Suprapubic skin (tissue), 4 donors: ENCODE results near the gene NSUN4. TPM values are rescaled to one million over a fixed set of nuclear protein-coding genes. Genes with fewer than 3 reads are reported as not detected.
"Not testable (repeated sequence)": the region's sequence is repeated elsewhere in the genome, so short reads cannot be mapped to it uniquely, and the experiment has no call there.

Experiments used
- DNase-seq, 2 donors: peaks; one replicate each; pipeline ENCODE4 v3.0.0-alpha.2; 2019; ENCODE audit warnings: low spot score in 2 of 2
- H3K27ac ChIP-seq: fragments of 200-600 bp; sonication (generic); one replicate; pipeline ENCODE4 v1.5.1; 2019
- H3K27me3 ChIP-seq: fragments of 200-600 bp; sonication (generic); one replicate; pipeline ENCODE4 v1.5.1; 2019
- H3K36me3 ChIP-seq: fragments of 200-600 bp; sonication (generic); one replicate; pipeline ENCODE4 v1.5.1; 2019
- H3K4me1 ChIP-seq: fragments of 200-600 bp; sonication (generic); one replicate; pipeline ENCODE4 v1.5.1; 2019
- H3K4me3 ChIP-seq: fragments of 200-600 bp; sonication (generic); one replicate; pipeline ENCODE4 v1.5.1; 2019; ENCODE audit warnings: mild to moderate bottlenecking
- H3K9me3 ChIP-seq: fragments of 200-600 bp; sonication (generic); one replicate; pipeline ENCODE4 v1.5.1; 2019
- EP300 ChIP-seq: sonication (generic); formaldehyde crosslinking; IDR thresholded peaks from one replicate; pipeline ENCODE4 v1.6.1; 2017; ENCODE audit warnings: antibody characterized with exemption
- POLR2A ChIP-seq, 2 donors: fragments of 450-650 bp; IDR thresholded peaks; one replicate each; pipeline ENCODE4 v1.6.1; 2017; ENCODE audit warnings: antibody characterized with exemption in 2 of 2, mild to moderate bottlenecking in 2 of 2, moderate library complexity in 2 of 2
- POLR2AphosphoS5 ChIP-seq, 3 donors: sonication (generic); formaldehyde crosslinking; IDR thresholded peaks; one replicate each; pipeline ENCODE4 v1.6.1; 2017; ENCODE audit warnings: antibody characterized with exemption in 3 of 3
- WGBS: methylation state at CpG from one replicate; pipeline ENCODE4 v1.1.5; 2018; 5-methylcytosine and 5-hydroxymethylcytosine counted together
- total RNA-seq, 4 donors: library from RNA; depleted of rRNA; stranded (reverse); fragments of >200 nt; gene quantifications; one replicate each; pipeline ENCODE4 v1.1.0, GENCODE V29; 2016
- TF ChIP-seq, protein P1 (sequence below), 2 donors: fragments of 200-600 bp in 1 of 2; fragments of 450-650 bp in 1 of 2; sonication (generic) in 1 of 2; IDR thresholded peaks; one replicate each; pipeline ENCODE4 v1.5.1; 2016 to 2019; ENCODE audit warnings: antibody characterized with exemption in 2 of 2, mild to moderate bottlenecking in 1 of 2, moderate library complexity in 1 of 2

The NSUN4 gene
- total RNA-seq, 4 donors from 2014 or later, result 21.3 to 27.5 (median 24.3) TPM

DNA sequence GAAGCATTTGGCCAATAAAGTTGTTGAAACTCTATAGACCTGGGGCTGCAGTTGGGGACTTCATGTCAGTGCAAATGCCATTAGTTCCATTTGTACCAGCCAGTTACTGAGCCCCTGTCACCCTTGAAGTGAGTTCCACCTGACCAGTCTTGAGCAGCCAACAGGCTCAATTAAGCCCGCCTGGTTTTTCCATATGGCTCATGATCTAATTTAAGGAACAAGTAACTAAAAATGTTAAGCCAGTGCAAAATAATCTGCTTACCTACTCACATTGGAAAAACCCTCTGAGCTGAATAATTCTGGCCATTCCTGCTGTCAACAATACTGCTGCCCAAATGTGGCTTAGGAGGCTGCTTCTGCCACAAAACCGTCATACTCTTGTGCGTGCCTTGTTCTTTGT lies 21.6 kb downstream of the NSUN4 start:
- H3K27me3 ChIP-seq, result no peaks in the 10 kb centered on the region
- peaks cover 72% of the 10 kb centered on the region for H3K36me3 ChIP-seq
- TF ChIP-seq EP300, result no peak
- TF ChIP-seq POLR2A (IDR thresholded peaks at IDR 0.05), result no peak
- TF ChIP-seq, protein P1, sequence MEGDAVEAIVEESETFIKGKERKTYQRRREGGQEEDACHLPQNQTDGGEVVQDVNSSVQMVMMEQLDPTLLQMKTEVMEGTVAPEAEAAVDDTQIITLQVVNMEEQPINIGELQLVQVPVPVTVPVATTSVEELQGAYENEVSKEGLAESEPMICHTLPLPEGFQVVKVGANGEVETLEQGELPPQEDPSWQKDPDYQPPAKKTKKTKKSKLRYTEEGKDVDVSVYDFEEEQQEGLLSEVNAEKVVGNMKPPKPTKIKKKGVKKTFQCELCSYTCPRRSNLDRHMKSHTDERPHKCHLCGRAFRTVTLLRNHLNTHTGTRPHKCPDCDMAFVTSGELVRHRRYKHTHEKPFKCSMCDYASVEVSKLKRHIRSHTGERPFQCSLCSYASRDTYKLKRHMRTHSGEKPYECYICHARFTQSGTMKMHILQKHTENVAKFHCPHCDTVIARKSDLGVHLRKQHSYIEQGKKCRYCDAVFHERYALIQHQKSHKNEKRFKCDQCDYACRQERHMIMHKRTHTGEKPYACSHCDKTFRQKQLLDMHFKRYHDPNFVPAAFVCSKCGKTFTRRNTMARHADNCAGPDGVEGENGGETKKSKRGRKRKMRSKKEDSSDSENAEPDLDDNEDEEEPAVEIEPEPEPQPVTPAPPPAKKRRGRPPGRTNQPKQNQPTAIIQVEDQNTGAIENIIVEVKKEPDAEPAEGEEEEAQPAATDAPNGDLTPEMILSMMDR (IDR thresholded peaks at IDR 0.05), result no peak
- no peak for TF ChIP-seq POLR2AphosphoS5 (IDR thresholded peaks at IDR 0.05)
- 96% methylated on average over 3 of the region's 3 CpGs for WGBS
- H3K4me3 ChIP-seq, result no peak overlapping the region
- H3K9me3 ChIP-seq, result no peaks in the 10 kb centered on the region
- no peak overlapping the region for H3K27ac ChIP-seq
- DNase-seq, result peak in 1 of 2 donors; percentile 15
- no peaks in the 10 kb centered on the region for H3K4me1 ChIP-seq

DNA sequence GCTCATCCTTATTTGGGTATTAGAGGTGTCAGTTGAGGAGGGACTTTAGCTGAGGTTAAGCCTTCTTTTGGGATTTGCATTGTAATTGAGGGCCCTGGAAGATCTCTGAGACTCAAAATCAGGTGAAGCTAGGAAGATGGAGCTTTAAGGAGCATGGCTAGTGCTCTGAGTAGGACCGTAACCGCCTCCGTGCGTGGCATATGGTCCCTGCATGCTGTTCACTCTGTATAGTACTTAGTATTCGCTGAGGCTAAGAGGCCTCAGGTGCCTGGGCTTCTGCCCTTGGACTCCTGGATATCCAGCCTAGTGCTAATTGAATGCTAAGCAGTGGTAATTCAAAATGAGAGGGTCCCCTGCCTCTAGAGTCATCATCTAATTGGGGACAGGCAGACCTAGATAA lies 22.5 kb downstream of the NSUN4 start:
- TF ChIP-seq, protein P1 (IDR thresholded peaks at IDR 0.05), result no peak
- TF ChIP-seq EP300 (no peak), POLR2AphosphoS5 (IDR thresholded peaks at IDR 0.05) (no peak), POLR2A (IDR thresholded peaks at IDR 0.05) (no peak)
- H3K4me3 ChIP-seq, result no peak overlapping the region
- peak in 1 of 2 donors; percentile 40 for DNase-seq
- no peaks in the 10 kb centered on the region for H3K27me3 ChIP-seq
- H3K27ac ChIP-seq, result no peak overlapping the region
- 98% methylated on average over 5 of the region's 5 CpGs for WGBS
- peaks cover 66% of the 10 kb centered on the region for H3K36me3 ChIP-seq
- H3K4me1 ChIP-seq, result no peaks in the 10 kb centered on the region
- no peaks in the 10 kb centered on the region for H3K9me3 ChIP-seq

DNA sequence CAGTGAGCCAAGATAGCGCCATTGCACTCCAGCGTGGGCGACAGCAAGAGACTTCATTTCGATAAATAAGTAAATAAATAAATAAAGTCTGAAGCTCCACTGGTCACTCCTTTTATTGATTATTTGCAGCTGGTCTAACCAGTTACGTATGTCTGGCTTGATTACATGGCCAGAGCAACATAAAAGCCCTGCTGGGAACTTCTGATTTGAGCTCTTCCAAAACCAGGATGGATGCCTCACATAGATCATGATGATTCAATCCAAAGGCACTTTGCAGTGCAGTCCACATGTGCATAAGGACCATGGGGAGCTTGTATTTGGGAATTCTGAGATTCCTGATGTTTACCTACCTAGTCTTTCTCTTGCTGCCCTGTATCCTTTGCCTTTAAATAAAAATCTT lies 24.0 kb downstream of the NSUN4 start:
- no peak for DNase-seq
- Histone ChIP-seq H3K4me3 (no peak overlapping the region), H3K27me3 (no peaks in the 10 kb centered on the region), H3K4me1 (no peaks in the 10 kb centered on the region), H3K27ac (no peak overlapping the region), H3K36me3 (peaks cover 59% of the 10 kb centered on the region), H3K9me3 (no peaks in the 10 kb centered on the region)
- TF ChIP-seq, protein P1 (IDR thresholded peaks at IDR 0.05), result no peak
- no peak for TF ChIP-seq POLR2A (IDR thresholded peaks at IDR 0.05)
- TF ChIP-seq EP300, result no peak
- TF ChIP-seq POLR2AphosphoS5 (IDR thresholded peaks at IDR 0.05), result no peak
- whole genome bisulfite sequencing, result 76% methylated on average over 5 of the region's 5 CpGs

DNA sequence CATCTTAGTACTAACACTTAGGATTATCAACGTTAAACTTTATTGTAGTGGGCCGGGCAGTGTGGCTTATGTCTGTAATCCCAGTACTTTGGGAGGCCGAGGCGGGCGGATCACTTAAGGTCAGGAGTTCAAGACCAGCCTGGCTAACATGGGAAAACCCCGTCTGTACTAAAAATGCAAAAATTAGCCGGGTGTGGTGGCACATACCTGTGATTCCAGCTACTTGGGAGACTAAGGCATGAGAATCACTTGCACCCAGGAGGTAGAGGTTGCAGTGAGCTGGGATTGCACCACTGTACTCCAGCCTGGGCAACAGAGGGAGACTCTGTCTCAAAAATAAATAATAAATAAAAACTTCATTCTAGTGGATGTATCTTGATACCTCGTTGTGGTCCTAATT lies 25.2 kb downstream of the NSUN4 start:
- H3K4me1 ChIP-seq, DNase-seq, H3K4me3 ChIP-seq, H3K27ac ChIP-seq, H3K9me3 ChIP-seq, H3K27me3 ChIP-seq: not testable (repeated sequence)
- 90% methylated on average over 8 of the region's 8 CpGs for WGBS
- peaks cover 55% of the 10 kb centered on the region for H3K36me3 ChIP-seq

DNA sequence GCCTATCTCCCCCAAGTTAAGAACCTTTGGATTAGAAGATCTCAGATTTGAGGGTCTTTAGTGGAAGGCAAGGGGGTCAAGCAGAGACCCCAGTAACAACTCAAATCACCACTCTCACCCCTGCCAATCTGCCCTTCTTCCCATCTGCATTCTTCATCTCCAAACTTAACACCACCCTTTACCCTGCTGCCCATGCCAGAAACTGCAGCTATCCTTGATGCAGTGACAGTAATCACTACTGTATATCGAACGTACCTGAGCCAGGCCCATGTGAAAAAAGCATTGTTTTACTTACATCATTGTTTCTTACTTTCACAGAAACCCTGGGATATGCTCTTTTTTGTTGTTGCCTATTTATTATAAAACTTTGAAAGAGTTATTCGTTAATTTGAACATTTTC lies 26.5 kb downstream of the NSUN4 start:
- Histone ChIP-seq H3K4me3 (no peak overlapping the region), H3K27ac (no peak overlapping the region), H3K27me3 (no peaks in the 10 kb centered on the region), H3K4me1 (no peaks in the 10 kb centered on the region), H3K36me3 (peaks cover 42% of the 10 kb centered on the region), H3K9me3 (no peaks in the 10 kb centered on the region)
- 86% methylated on average over 3 of the region's 3 CpGs for WGBS
- DNase-seq, result no peak
- TF ChIP-seq EP300 (no peak), POLR2AphosphoS5 (IDR thresholded peaks at IDR 0.05) (no peak), POLR2A (IDR thresholded peaks at IDR 0.05) (no peak)
- TF ChIP-seq, protein P1 (IDR thresholded peaks at IDR 0.05), result no peak

DNA sequence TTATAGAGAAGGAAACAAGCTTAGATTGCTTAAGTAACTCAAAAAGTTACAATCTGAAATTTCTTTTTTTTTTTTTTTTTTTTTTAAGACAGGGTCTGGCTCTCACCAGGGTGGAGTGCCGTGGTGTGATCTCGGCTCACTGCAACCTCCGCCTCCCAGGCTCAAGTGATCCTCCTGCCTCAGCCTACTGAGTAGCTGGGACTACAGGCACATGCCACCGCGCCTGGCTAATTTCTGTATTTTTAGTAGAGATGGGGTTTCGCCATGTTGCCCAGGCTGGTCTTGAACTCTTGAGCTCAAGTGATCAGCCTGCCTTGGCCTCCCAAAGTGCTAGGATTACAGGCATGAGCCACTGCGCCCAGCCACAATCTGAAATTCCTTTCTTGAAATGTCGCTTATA lies 27.1 kb downstream of the NSUN4 start:
- not testable (repeated sequence) for H3K27me3 ChIP-seq, H3K9me3 ChIP-seq, DNase-seq, H3K4me3 ChIP-seq, H3K4me1 ChIP-seq, H3K27ac ChIP-seq
- WGBS, result over 99% methylated on average over 8 of the region's 8 CpGs
- peaks cover 39% of the 10 kb centered on the region for H3K36me3 ChIP-seq
